IPS DF 4.7 (cell line): Measurements from ENCODE around the gene MLPH.

Source experiments
- DNase-seq: peaks from one replicate; pipeline ENCODE4 v3.0.0-alpha.2; 2013; ENCODE audit warnings: low spot score; ENCODE audit errors: extremely low read depth

MLPH gene

DNA sequence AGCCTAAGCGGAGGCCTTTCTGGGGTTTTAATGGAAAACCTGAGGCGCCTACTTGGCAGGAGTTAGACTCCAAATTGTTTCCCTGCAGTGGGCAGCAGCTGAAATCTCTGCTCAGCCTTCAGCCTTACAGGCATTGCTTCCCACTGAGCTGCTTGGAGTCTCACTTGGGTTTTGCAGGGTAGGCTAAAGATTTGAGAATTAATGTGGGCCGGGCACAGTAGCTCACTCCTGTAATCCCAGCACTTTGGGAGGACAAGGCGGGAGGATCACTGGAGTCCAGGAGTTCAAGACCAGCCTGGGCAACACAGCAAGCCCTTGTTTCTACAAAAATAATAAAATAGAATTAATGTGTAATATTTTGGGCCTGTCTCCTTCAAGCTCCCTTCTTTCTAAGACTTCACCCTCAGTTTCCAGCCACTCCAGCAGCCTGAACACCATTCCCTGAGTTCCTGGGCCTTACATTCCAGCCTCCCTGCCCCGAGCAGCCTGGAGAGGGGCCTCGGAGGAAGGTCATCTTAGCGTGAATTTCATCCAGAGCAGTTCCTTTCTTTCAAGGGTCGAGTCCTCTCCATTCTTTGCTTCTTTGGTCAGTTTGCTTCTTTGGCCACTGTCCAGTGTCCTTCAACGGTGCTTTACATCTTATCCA lies 112.5 kb downstream of the MLPH start:
- DNase-seq, result no peak

DNA sequence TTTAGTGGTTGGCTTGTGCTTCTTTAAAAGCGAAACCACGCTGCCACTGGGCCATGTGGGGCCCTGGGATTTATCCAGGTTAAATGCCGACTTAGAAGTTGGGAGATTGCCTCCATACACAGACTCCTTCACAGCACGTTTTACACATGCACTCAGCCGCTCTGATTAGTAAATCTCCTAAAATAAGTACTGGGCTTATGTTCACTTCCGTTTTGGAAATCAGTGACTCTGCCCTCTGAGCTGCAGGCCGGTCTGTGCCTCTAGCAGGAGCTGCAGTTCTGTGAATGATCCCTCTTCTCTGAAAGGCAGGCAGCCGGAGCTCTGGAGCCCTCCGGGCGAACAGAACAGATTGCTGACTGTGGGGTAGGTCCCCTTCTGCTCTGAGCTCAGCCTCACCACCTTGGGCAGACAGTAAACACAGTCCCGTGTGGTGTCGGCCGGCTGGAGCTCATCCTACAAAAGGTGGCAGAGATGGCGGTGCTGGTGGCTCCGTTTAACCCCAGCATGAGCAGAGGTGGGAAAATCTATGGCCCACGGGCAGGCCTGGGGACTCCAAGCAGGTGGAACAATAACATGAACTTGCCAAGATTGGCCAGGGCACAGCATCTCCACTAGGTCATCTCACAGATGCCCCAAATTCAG lies 113.3 kb downstream of the MLPH start:
- DNase-seq, result no peak

DNA sequence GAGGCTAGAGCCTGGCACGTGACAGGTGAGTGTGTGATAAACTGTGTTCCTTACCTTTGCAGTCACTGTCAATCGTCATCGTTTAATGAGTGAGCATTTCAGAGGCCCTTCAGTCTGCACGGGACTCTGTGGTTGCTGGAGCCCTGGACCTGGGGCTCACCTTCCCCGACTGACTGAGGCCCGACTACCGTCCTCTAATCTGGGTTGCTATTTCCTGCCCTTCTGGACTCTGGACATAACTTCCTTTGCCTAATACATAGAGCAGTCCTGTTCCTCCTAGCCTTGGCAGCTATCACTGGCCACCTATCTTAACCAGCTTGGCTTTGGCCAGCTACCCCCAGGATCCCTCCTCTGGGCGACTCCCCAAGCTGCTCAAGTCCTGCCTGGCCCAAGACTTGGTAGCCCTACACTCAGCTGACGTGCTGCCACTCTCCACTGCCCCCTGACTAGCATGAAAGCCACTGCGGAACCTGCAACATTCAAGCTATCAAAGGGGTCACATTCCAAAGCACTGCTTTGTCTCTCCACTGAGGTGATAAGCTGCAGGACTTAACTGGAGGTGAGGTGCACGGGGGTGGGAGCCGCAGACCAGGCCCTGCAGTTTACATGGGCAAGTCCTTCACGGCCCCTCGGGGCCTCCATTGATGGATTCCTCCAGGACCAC lies 114.5 kb downstream of the MLPH start:
- DNase-seq, result no peak

DNA sequence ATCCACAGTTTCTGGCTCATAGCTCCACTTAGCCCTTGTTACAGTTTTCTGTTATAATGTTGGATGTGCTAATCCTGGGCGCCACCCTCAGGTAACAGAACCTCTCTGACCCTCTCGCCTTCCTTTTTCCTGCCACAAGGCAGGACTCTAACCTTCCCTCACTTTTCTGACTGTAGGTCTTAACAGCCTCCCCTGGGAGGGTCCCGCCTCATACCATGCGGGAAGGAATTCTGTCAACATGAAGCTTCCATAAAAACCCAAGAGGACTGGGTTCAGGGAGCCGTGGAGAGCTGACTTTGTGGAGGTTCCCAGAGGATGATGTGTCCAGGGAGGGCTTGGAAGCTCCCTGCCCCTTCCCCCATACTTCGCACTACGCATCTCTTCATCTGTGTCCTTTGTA lies 115.4 kb downstream of the MLPH start:
- no peak for DNase-seq

DNA sequence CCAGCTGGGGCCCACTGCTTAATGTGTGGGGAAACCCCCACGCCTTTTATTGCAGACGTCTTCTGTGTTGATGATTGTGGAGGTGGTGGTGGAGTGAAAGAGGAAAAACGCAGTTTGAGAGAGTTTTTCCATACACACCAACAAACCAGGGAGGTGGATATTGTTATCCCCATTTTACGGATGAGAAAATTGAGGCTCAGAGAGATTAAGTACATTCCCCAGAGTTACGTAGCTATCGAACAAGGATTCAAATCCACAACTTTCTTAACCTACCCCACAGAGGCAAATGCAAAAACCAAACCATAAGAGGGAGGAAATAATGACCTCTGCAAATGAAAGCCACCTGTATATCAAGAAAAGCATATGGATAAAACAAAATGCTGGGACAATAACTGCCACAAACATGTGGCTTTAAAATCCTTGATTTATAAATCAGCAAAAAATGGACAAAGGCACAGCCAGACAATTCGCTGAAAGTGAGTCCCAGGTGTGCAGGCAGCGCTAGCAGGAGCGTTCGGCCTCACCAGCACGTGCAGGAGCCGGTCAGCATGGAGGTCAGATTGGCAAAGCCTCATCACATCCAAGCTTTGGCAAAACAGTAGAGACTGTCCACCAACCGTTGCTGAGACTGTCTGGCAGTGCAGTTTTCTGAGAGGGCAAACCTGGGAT lies 116.1 kb downstream of the MLPH start:
- DNase-seq, result no peak

DNA sequence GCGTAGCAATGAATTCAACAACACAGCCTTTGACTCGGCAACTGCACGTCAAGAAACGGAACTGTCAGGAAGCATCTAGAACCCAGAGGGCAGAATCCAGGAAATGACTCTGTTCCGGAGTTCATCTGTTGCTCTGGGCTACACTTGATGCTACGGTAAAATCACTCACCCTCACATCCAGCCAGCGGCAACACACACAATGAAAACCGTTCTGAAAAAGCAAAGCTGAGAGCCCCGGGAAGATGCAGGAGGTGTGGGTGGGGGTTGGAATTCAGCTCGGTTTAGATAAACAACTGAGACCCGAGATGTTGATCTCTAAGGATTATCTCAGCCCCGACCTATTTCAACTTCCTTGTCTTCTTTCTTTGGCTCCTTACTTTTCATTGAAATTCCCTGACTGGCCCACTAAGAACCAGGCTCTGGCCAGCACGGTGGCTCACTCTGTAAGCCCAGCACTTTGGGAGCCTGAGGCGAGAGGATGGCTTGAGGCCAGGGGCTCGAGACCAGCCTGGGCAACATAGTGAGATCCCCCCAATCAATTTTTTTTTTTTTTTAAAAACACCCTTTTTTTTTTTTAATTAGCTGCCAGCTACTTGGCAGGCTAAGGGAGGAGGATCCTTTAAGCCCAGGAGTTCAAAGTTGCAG lies 116.8 kb downstream of the MLPH start:
- no peak for DNase-seq

DNA sequence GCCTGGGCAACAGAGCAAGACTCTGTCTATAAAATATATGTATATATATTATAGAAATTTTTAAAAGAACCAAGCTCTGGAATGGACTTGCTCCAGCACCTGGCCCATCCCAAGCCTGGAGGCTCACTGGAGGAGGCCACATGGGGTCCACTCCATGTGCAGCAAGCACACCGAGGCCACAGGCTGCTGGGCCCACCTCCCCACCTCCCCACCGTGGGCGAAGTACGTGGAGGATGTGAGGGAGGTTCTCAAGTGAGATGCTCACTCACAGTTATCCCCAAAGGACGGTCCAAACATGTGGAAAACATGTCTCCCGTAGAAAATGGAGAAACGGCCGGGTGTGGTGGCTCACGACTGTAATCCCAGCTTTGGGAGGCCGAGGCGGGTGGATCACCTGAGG lies 117.3 kb downstream of the MLPH start:
- no peak for DNase-seq
